ENCODE results near the gene FOXJ3. TPM values are rescaled to one million over a fixed set of nuclear protein-coding genes. Genes with fewer than 3 reads are reported as not detected.

The FOXJ3 gene
- total RNA-seq, 1 donor from 2014 or later: 30.9 TPM

DNA sequence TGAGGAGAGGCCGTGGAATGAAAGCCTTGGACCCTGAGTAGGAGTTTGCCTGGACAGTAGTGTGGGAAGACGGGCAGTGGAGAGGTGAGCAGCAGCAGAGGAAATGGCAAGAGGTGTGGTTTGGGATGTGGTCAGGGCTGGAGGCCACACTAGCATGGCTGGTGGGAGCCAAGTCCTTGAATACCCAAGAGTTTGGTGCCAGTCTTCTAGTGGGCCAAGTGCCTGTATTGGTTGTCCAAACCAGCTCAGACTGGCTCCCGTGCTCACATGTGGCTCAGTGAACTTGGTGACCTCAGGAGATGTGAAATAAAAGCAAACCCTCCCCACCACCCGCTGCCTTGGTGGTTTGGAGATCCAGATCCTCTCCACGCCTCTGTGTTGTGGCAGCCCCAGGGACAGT lies 172.9 kb downstream of the FOXJ3 start:
- peaks cover 17% of the 10 kb centered on the region for H3K4me1 Mint-ChIP-seq (ENCODE audit: low read depth)
- no peak for DNase-seq (ENCODE audit: low spot score)
- no peak overlapping the region for H3K27ac Mint-ChIP-seq (ENCODE audit: unreplicated experiment)
- TF ChIP-seq, protein P1, sequence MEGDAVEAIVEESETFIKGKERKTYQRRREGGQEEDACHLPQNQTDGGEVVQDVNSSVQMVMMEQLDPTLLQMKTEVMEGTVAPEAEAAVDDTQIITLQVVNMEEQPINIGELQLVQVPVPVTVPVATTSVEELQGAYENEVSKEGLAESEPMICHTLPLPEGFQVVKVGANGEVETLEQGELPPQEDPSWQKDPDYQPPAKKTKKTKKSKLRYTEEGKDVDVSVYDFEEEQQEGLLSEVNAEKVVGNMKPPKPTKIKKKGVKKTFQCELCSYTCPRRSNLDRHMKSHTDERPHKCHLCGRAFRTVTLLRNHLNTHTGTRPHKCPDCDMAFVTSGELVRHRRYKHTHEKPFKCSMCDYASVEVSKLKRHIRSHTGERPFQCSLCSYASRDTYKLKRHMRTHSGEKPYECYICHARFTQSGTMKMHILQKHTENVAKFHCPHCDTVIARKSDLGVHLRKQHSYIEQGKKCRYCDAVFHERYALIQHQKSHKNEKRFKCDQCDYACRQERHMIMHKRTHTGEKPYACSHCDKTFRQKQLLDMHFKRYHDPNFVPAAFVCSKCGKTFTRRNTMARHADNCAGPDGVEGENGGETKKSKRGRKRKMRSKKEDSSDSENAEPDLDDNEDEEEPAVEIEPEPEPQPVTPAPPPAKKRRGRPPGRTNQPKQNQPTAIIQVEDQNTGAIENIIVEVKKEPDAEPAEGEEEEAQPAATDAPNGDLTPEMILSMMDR (IDR thresholded peaks at IDR 0.05): no peak
- H3K27me3 Mint-ChIP-seq (ENCODE audit: low read depth): peaks cover 5% of the 10 kb centered on the region
- H3K36me3 Mint-ChIP-seq (ENCODE audit: low read depth): peaks cover 10% of the 10 kb centered on the region
- peaks cover 16% of the 10 kb centered on the region for H3K9me3 Mint-ChIP-seq (ENCODE audit: low read depth)
- H3K4me3 Mint-ChIP-seq (ENCODE audit: unreplicated experiment): no peak overlapping the region

DNA sequence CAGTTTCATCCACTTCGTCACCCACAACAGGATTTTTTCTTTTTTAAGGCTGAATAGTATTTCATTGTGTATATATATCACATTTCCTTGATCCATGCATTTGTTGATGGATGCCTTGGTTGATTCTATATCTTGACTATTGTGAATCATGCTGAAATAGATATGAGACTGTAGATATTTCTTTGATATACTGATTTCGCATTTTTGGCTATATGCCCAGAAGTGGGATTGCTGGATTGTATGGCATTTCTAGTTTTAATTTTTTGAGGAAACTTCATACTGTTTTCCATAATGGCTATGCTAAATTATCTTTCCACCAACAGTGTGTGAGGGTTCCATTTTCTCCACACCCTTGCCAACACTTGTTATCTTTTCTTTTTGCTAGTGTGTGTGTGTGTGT lies 176.8 kb downstream of the FOXJ3 start:
- Mint-ChIP-seq H3K4me1 (ENCODE audit: low read depth) (peaks cover 3% of the 10 kb centered on the region), H3K36me3 (ENCODE audit: low read depth) (peaks cover 10% of the 10 kb centered on the region), H3K4me3 (ENCODE audit: unreplicated experiment) (no peak overlapping the region), H3K9me3 (ENCODE audit: low read depth) (peaks cover 16% of the 10 kb centered on the region), H3K27me3 (ENCODE audit: low read depth) (peaks cover 9% of the 10 kb centered on the region), H3K27ac (ENCODE audit: unreplicated experiment) (no peak overlapping the region)
- TF ChIP-seq, protein P1 (IDR thresholded peaks at IDR 0.05): no peak
- DNase-seq (ENCODE audit: low spot score): no peak

DNA sequence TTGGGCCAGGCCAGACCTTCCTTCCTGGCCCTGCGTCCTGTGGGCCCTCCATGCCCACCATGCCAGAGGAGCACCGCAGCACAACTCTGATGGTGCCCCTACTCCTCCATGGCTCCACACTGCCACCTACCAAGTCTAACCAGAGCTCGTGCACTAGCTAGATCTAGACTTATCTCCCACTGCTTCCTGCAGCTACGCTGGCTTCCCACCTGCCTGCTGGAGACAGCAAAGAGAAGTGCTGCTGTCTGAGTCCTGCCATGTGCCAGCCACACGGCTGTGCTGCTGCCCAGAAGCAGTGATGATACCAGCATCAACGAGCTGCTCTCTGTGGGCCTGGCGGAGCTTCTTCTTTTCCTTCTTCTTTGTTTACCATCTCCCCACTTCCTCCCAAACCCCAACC lies 177.4 kb downstream of the FOXJ3 start:
- TF ChIP-seq, protein P1 (IDR thresholded peaks at IDR 0.05): no peak
- Mint-ChIP-seq H3K27me3 (ENCODE audit: low read depth) (peaks cover 12% of the 10 kb centered on the region), H3K4me3 (ENCODE audit: unreplicated experiment) (no peak overlapping the region), H3K9me3 (ENCODE audit: low read depth) (peaks cover 16% of the 10 kb centered on the region), H3K27ac (ENCODE audit: unreplicated experiment) (no peak overlapping the region), H3K4me1 (ENCODE audit: low read depth) (peaks cover 3% of the 10 kb centered on the region), H3K36me3 (ENCODE audit: low read depth) (peaks cover 10% of the 10 kb centered on the region)
- DNase-seq (ENCODE audit: low spot score): no peak

DNA sequence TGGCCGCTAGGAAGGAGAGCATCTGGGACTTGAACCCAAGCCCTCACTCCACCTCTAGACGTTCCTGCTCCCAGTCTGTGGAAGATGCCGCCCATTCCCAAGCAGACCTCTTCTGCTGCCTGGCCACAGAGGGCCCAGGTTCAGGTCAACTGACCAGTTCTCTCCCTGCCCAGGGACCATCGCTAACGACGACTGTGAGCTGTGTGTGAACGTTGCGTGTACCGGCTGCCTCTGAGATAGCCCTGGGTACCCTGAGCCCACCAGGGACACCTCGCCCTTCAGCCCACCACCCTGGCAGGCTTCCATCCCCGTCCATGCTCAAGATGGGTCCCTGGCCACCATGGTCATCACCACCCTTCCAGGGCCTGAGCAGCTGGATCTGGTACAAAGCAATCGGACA lies 179.7 kb downstream of the FOXJ3 start:
- Mint-ChIP-seq H3K27ac (ENCODE audit: unreplicated experiment) (no peak overlapping the region), H3K9me3 (ENCODE audit: low read depth) (peaks cover 2% of the 10 kb centered on the region), H3K4me3 (ENCODE audit: unreplicated experiment) (no peak overlapping the region), H3K4me1 (ENCODE audit: low read depth) (peaks cover 3% of the 10 kb centered on the region), H3K27me3 (ENCODE audit: low read depth) (peaks cover 25% of the 10 kb centered on the region), H3K36me3 (ENCODE audit: low read depth) (no peaks in the 10 kb centered on the region)
- no peak for DNase-seq (ENCODE audit: low spot score)
- TF ChIP-seq, protein P1 (IDR thresholded peaks at IDR 0.05): no peak

DNA sequence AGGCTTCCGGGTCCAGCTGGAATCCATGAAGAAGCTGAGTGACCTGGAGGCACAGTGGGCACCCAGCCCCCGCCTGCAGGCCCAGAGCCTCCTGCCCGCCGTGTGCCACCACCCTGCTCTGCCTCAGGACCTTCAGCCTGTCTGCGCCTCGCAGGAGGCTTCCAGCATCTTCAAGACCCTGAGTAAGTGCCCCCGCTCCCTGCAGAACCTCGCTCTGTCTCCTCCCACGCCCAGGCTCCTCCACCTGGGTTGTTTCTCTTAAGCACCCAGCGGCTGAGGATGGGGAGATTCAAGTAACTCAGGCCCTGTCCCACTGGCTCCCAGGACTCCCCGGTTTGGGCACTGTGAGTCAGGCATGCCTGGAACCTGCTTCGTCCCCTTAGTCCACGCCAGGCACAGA lies 180.3 kb downstream of the FOXJ3 start:
- peaks cover 32% of the 10 kb centered on the region for H3K27me3 Mint-ChIP-seq (ENCODE audit: low read depth)
- H3K9me3 Mint-ChIP-seq (ENCODE audit: low read depth): no peaks in the 10 kb centered on the region
- H3K27ac Mint-ChIP-seq (ENCODE audit: unreplicated experiment): no peak overlapping the region
- peaks cover 3% of the 10 kb centered on the region for H3K4me1 Mint-ChIP-seq (ENCODE audit: low read depth)
- TF ChIP-seq, protein P1 (IDR thresholded peaks at IDR 0.05): no peak
- no peak overlapping the region for H3K4me3 Mint-ChIP-seq (ENCODE audit: unreplicated experiment)
- H3K36me3 Mint-ChIP-seq (ENCODE audit: low read depth): no peaks in the 10 kb centered on the region
- no peak for DNase-seq (ENCODE audit: low spot score)

Measured in chondrocyte (in vitro differentiated cells).